IMR-90 (cell line): ENCODE results near the gene EIF4A3. TPM values are rescaled to one million over a fixed set of nuclear protein-coding genes. Genes with fewer than 3 reads are reported as not detected.

Experiments
- ATAC-seq: fragments of 200-7000 bp; cut with Tn5 transposase; 2 replicates; pipeline ENCODE4 v1.9.1; 2020; ENCODE audit warnings: low read depth, mild to moderate bottlenecking, moderate library complexity
- BruUV-seq: library from RNA; stranded (reverse); fragments of 400-500 nt; replicated peaks from 2 replicates; lab custom pipeline; 2021; lab: Mats Ljungman, UMichigan
- CTCF ChIA-PET: fragments of 300-600 bp; formaldehyde crosslinking; extraction: SDS; loops from one replicate; lab custom pipeline; 2021; ENCODE audit warnings: antibody characterized with exemption; lab: Yijun Ruan, JAX
- POLR2A ChIA-PET: fragments of 300-600 bp; sonication (Branson Sonifier 250); formaldehyde crosslinking; loops from one replicate; lab custom pipeline; 2022; ENCODE audit warnings: antibody characterized with exemption; ENCODE audit not compliant: unreplicated experiment; lab: Charles Lee
- DNase-seq: peaks from one replicate; pipeline ENCODE4 v3.0.0; 2013
- H2AFZ ChIP-seq: replicated peaks from 2 replicates; pipeline ENCODE3; 2013; ENCODE audit warnings: low read length, mild to moderate bottlenecking; ENCODE audit not compliant: poor library complexity
- H2AK5ac ChIP-seq: 2 replicates; pipeline ENCODE4 v1.6.1; 2013; ENCODE audit warnings: low read depth, low read length, inconsistent platforms
- H2AK9ac ChIP-seq: replicated peaks from 2 replicates; pipeline ENCODE3; 2013; ENCODE audit warnings: mild to moderate bottlenecking, low read depth, low read length, moderate library complexity; ENCODE audit not compliant: poor library complexity
- H2BK120ac ChIP-seq: 2 replicates; pipeline ENCODE4 v1.6.1; 2013; ENCODE audit warnings: low read depth, low read length, inconsistent platforms
- H2BK15ac ChIP-seq: 3 replicates; pipeline ENCODE4 v1.6.1; 2013; ENCODE audit warnings: low read depth, low read length, inconsistent platforms
- H2BK20ac ChIP-seq: 2 replicates; pipeline ENCODE4 v1.6.1; 2013; ENCODE audit warnings: low read depth, mild to moderate bottlenecking, inconsistent platforms, low read length, moderate library complexity
- H2BK5ac ChIP-seq: 2 replicates; pipeline ENCODE4 v1.6.1; 2013; ENCODE audit warnings: mild to moderate bottlenecking, low read depth, low read length, inconsistent platforms; ENCODE audit not compliant: poor library complexity, severe bottlenecking
- H3K14ac ChIP-seq: replicated peaks from 2 replicates; pipeline ENCODE4 v1.6.1; 2013; ENCODE audit warnings: low read depth, low read length, inconsistent platforms
- H3K18ac ChIP-seq: 2 replicates; pipeline ENCODE4 v1.6.1; 2013; ENCODE audit warnings: low read depth, low read length, control low read depth
- H3K23ac ChIP-seq: 2 replicates; pipeline ENCODE4 v1.6.1; 2013; ENCODE audit warnings: low read depth, low read length, inconsistent platforms
- H3K27ac ChIP-seq: 2 replicates; pipeline ENCODE4 v1.5.1; 2013; ENCODE audit warnings: mild to moderate bottlenecking, control low read depth, low read length; ENCODE audit not compliant: insufficient read depth
- H3K27me3 ChIP-seq: 2 replicates; pipeline ENCODE4 v1.6.1; 2013; ENCODE audit warnings: low read length; ENCODE audit not compliant: control insufficient read depth, insufficient read depth
- H3K36me3 ChIP-seq: 2 replicates; pipeline ENCODE4 v1.6.1; 2013; ENCODE audit warnings: low read length, mixed read lengths; ENCODE audit not compliant: control insufficient read depth, insufficient read depth
- H3K4ac ChIP-seq: 2 replicates; pipeline ENCODE4 v1.6.1; 2013; ENCODE audit warnings: low read depth, low read length, inconsistent platforms
- H3K4me1 ChIP-seq: 2 replicates; pipeline ENCODE4 v1.6.1; 2013; ENCODE audit warnings: low read length, mixed read lengths; ENCODE audit not compliant: control insufficient read depth, insufficient read depth
- H3K4me2 ChIP-seq: 2 replicates; pipeline ENCODE4 v1.6.1; 2013; ENCODE audit warnings: low read depth, mild to moderate bottlenecking, control low read depth, low read length, moderate library complexity
- H3K4me3 ChIP-seq: 2 replicates; pipeline ENCODE4 v1.5.1; 2013; ENCODE audit warnings: low read depth, mild to moderate bottlenecking, control low read depth, low read length, moderate library complexity; ENCODE audit not compliant: insufficient read depth
- H3K56ac ChIP-seq: 2 replicates; pipeline ENCODE4 v1.6.1; 2013; ENCODE audit warnings: low read length, inconsistent platforms; ENCODE audit not compliant: insufficient read depth; ENCODE audit errors: extremely low read depth
- H3K79me1 ChIP-seq, 2 experiments: 2 replicates each; pipeline ENCODE4 v1.6.1; 2013; ENCODE audit warnings: low read length in 2 of 2, inconsistent platforms in 1 of 2, low read depth in 1 of 2
- H3K9ac ChIP-seq: 2 replicates; pipeline ENCODE4 v1.6.1; 2013; ENCODE audit warnings: low read depth, low read length, control low read depth
- H3K9me1 ChIP-seq: 2 replicates; pipeline ENCODE4 v1.6.1; 2013; ENCODE audit warnings: low read length, inconsistent platforms; ENCODE audit not compliant: insufficient read depth
- H3K9me3 ChIP-seq: 2 replicates; pipeline ENCODE4 v1.6.1; 2013; ENCODE audit warnings: low read length; ENCODE audit not compliant: control insufficient read depth, insufficient read depth
- H4K20me1 ChIP-seq: 2 replicates; pipeline ENCODE4 v1.6.1; 2013; ENCODE audit warnings: low read length, inconsistent platforms; ENCODE audit not compliant: insufficient read depth
- H4K5ac ChIP-seq: 2 replicates; pipeline ENCODE4 v1.6.1; 2013; ENCODE audit warnings: mild to moderate bottlenecking, low read depth, low read length, control low read depth
- H4K8ac ChIP-seq, 2 experiments: 2 replicates each; pipeline ENCODE4 v1.6.1; 2013; ENCODE audit warnings: low read depth in 2 of 2, low read length in 2 of 2, control low read depth in 1 of 2, inconsistent platforms in 1 of 2
- H4K91ac ChIP-seq: 2 replicates; pipeline ENCODE4 v1.6.1; 2013; ENCODE audit warnings: low read depth, low read length, inconsistent platforms; ENCODE audit not compliant: insufficient read depth
- BHLHE40 ChIP-seq: fragments of 150-350 bp; IDR thresholded peaks from 2 replicates; pipeline ENCODE4 v1.6.1; 2016; ENCODE audit warnings: mild to moderate bottlenecking, low read depth, low read length
- CEBPB ChIP-seq: IDR thresholded peaks from 2 replicates; pipeline ENCODE4 v1.6.1; 2012; ENCODE audit warnings: low read depth, low read length, improper control_type of control experiment
- CHD1 ChIP-seq: IDR thresholded peaks from 2 replicates; pipeline ENCODE4 v1.6.1; 2012; ENCODE audit warnings: low read depth, low read length, improper control_type of control experiment
- MAFK ChIP-seq: IDR thresholded peaks from 2 replicates; pipeline ENCODE4 v1.6.1; 2012; ENCODE audit warnings: low read depth, low read length, improper control_type of control experiment
- MAZ ChIP-seq: IDR thresholded peaks from 2 replicates; pipeline ENCODE4 v1.6.1; 2012; ENCODE audit warnings: low read depth, mild to moderate bottlenecking, low read length, improper control_type of control experiment, moderate library complexity, borderline replicate concordance
- MXI1 ChIP-seq: IDR thresholded peaks from 2 replicates; pipeline ENCODE4 v1.6.1; 2012; ENCODE audit warnings: low read depth, mild to moderate bottlenecking, low read length, moderate library complexity, borderline replicate concordance
- POLR2A ChIP-seq: IDR thresholded peaks from 2 replicates; pipeline ENCODE4 v1.6.1; 2012; ENCODE audit warnings: mild to moderate bottlenecking, low read depth, low read length
- RAD21 ChIP-seq: IDR thresholded peaks from 2 replicates; pipeline ENCODE4 v1.6.1; 2012; ENCODE audit warnings: low read length, improper control_type of control experiment
- RCOR1 ChIP-seq: IDR thresholded peaks from 2 replicates; pipeline ENCODE4 v1.6.1; 2012; ENCODE audit warnings: mild to moderate bottlenecking, low read length, improper control_type of control experiment; ENCODE audit not compliant: insufficient replicate concordance
- RFX5 ChIP-seq: IDR thresholded peaks from 2 replicates; pipeline ENCODE4 v1.8.0; 2012; ENCODE audit warnings: low read depth, mild to moderate bottlenecking, low read length, moderate library complexity
- SMC3 ChIP-seq: fragments of 150-350 bp; IDR thresholded peaks from 2 replicates; pipeline ENCODE4 v1.6.1; 2016; ENCODE audit warnings: low read depth, mild to moderate bottlenecking, antibody characterized with exemption, low read length, moderate library complexity
- WGBS, 2 experiments: methylation state at CpG; one replicate each; pipeline versions ENCODE4 v1.1.5 to v1.1.7; 2013; ENCODE audit warnings: missing lambda C conversion rate in 2 of 2; ENCODE audit not compliant: insufficient read length in 1 of 2; ENCODE audit errors: extremely low coverage in 2 of 2; 5-methylcytosine and 5-hydroxymethylcytosine counted together
- dilution Hi-C: fragments of 300-500 bp; cut with HindIII; formaldehyde crosslinking; loops from one replicate; pipeline ENCODE4 v1.14.3; 2018; ENCODE audit warnings: low sequenced_read_pairs; ENCODE audit not compliant: unreplicated experiment
- in situ Hi-C: fragments of 300-500 bp; cut with MboI; formaldehyde crosslinking; loops from 3 replicates; pipeline ENCODE4 v1.14.3; 2019; ENCODE audit warnings: low sequenced_read_pairs, inconsistent platforms, mixed read lengths
- intact Hi-C: fragments of 100-400 bp; cut with micrococcal nuclease; formaldehyde crosslinking; loops from 2 replicates; pipeline ENCODE4 v1.10.0; 2022
- polyA plus RNA-seq, 3 experiments: library from polyadenylated mRNA; depleted of rRNA; stranded (reverse); fragments of >200 nt; gene quantifications; 2 replicates each; pipeline ENCODE4 v1.2.3, GENCODE V29; 2012; ENCODE audit warnings: low replicate concordance in 1 of 3
- total RNA-seq: library from RNA; depleted of rRNA; stranded (reverse); fragments of >200 nt; gene quantifications from 2 replicates; pipeline ENCODE4 v1.2.3, GENCODE V29; 2012
- TF ChIP-seq, protein P1 (sequence below): fragments of 150-350 bp; IDR thresholded peaks from 2 replicates; pipeline ENCODE4 v1.6.1; 2016; ENCODE audit warnings: low read depth, mild to moderate bottlenecking, low read length, moderate library complexity, borderline replicate concordance
- TF ChIP-seq, protein P2 (sequence below): conservative IDR thresholded peaks from 2 replicates; pipeline ENCODE4 v1.5.1; 2012; ENCODE audit warnings: mild to moderate bottlenecking, low read depth, low read length, improper control_type of control experiment
- TF ChIP-seq, protein P3 (sequence below): fragments of 150-350 bp; IDR thresholded peaks from 2 replicates; pipeline ENCODE4 v1.6.1; 2017; ENCODE audit warnings: mild to moderate bottlenecking, antibody characterized with exemption, low read length, low read depth

EIF4A3 gene
- total and polyA plus RNA-seq, 2 of the 4 experiments (the other 2 are of a cell fraction), result 85.3 to 97.1 TPM

DNA sequence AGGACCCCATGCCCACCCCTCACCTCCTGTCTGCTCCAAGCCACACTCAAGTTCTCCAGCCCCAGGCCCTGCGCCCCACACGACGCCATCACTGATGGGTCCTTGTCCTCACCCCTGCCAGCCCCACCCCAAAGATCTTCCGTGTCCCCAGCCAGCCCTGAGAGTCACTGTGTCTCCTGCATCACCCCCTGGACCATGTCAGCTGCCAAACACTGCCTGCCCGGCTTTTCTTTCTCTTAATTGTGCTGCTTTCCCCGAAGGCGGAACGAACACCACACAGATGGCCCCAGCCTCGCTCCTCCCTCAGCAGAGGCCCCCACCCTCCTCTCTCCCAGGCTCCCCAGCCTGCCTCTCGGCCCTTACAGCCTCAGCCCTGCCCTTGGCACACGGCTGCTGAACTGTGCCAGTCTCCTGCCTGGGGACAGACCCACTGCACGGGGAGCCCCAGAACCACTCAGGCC is 50.3 kb downstream of the EIF4A3 start:
- no peak for DNase-seq
- peaks cover 2% of the 10 kb centered on the region for H3K27me3 ChIP-seq
- H3K18ac ChIP-seq, result no peak overlapping the region
- no peak overlapping the region for H2BK5ac ChIP-seq
- dilution Hi-C loops, result no loop called here
- H3K56ac ChIP-seq, result no peak overlapping the region
- TF ChIP-seq, protein P1, sequence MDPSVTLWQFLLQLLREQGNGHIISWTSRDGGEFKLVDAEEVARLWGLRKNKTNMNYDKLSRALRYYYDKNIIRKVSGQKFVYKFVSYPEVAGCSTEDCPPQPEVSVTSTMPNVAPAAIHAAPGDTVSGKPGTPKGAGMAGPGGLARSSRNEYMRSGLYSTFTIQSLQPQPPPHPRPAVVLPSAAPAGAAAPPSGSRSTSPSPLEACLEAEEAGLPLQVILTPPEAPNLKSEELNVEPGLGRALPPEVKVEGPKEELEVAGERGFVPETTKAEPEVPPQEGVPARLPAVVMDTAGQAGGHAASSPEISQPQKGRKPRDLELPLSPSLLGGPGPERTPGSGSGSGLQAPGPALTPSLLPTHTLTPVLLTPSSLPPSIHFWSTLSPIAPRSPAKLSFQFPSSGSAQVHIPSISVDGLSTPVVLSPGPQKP, result no peak
- TF ChIP-seq MAZ, result no peak
- TF ChIP-seq, protein P2, sequence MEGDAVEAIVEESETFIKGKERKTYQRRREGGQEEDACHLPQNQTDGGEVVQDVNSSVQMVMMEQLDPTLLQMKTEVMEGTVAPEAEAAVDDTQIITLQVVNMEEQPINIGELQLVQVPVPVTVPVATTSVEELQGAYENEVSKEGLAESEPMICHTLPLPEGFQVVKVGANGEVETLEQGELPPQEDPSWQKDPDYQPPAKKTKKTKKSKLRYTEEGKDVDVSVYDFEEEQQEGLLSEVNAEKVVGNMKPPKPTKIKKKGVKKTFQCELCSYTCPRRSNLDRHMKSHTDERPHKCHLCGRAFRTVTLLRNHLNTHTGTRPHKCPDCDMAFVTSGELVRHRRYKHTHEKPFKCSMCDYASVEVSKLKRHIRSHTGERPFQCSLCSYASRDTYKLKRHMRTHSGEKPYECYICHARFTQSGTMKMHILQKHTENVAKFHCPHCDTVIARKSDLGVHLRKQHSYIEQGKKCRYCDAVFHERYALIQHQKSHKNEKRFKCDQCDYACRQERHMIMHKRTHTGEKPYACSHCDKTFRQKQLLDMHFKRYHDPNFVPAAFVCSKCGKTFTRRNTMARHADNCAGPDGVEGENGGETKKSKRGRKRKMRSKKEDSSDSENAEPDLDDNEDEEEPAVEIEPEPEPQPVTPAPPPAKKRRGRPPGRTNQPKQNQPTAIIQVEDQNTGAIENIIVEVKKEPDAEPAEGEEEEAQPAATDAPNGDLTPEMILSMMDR, result no peak
- TF ChIP-seq CHD1, result no peak
- no peak for TF ChIP-seq BHLHE40
- no peak for TF ChIP-seq RCOR1
- TF ChIP-seq SMC3, result no peak
- TF ChIP-seq CEBPB, result no peak
- no peak for TF ChIP-seq POLR2A
- TF ChIP-seq RFX5, result no peak
- TF ChIP-seq, protein P3, sequence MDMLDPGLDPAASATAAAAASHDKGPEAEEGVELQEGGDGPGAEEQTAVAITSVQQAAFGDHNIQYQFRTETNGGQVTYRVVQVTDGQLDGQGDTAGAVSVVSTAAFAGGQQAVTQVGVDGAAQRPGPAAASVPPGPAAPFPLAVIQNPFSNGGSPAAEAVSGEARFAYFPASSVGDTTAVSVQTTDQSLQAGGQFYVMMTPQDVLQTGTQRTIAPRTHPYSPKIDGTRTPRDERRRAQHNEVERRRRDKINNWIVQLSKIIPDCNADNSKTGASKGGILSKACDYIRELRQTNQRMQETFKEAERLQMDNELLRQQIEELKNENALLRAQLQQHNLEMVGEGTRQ, result no peak
- no peak for TF ChIP-seq MAFK
- no peak for TF ChIP-seq RAD21
- TF ChIP-seq MXI1, result no peak
- no peak for ATAC-seq
- peak overlapping the region; percentile 58 for H2AK9ac ChIP-seq
- intact Hi-C loops, result no loop called here
- H3K9me3 ChIP-seq, result no peaks in the 10 kb centered on the region
- no peak overlapping the region for H3K4me3 ChIP-seq
- no peaks in the 10 kb centered on the region for H3K36me3 ChIP-seq
- no TSS peak for BruUV-seq
- 60% methylated on average over 3 of the region's 12 CpGs; no CpG with 5 or more reads in 1 of the 2 experiments for WGBS, 2 experiments
- H3K4me1 ChIP-seq, result no peaks in the 10 kb centered on the region
- H2BK15ac ChIP-seq, result no peak overlapping the region
- no peak overlapping the region for H3K27ac ChIP-seq
- no peak overlapping the region for H4K5ac ChIP-seq
- no peaks in the 10 kb centered on the region for H4K20me1 ChIP-seq
- H3K23ac ChIP-seq, result no peak overlapping the region
- CTCF ChIA-PET, result no interaction called here
- no peak overlapping the region for H2AFZ ChIP-seq
- no peak overlapping the region for H4K91ac ChIP-seq
- H2BK120ac ChIP-seq, result no peak overlapping the region
- H3K9ac ChIP-seq, result no peak overlapping the region
- no peak overlapping the region for H2AK5ac ChIP-seq
- H3K14ac ChIP-seq, result no peak overlapping the region
- H3K4ac ChIP-seq, result no peak overlapping the region
- H3K9me1 ChIP-seq, result peaks cover 3% of the 10 kb centered on the region; the same call in 1 of the 2 replicates
- no peak overlapping the region for H2BK20ac ChIP-seq
- POLR2A ChIA-PET, result no interaction called here
- peaks cover 0 to 1% of the 10 kb centered on the region in 2 experiments; a peak in 2 of 4 replicates for H3K79me1 ChIP-seq
- H4K8ac ChIP-seq, result no peak overlapping the region
- in situ Hi-C loops, result no loop called here
- H3K4me2 ChIP-seq, result no peak overlapping the region
